GM12878 (cell line): Measurements from ENCODE around the gene CCDC186. TPM values are rescaled to one million over a fixed set of nuclear protein-coding genes. Genes with fewer than 3 reads are reported as not detected.
"Not testable (repeated sequence)": the region's sequence is repeated elsewhere in the genome, so short reads cannot be mapped to it uniquely, and the experiment has no call there.

Experiments
- ATAC-seq: fragments of 200-7000 bp; cut with Tn5 transposase; 3 replicates; pipeline ENCODE4 v1.9.1; 2020; ENCODE audit warnings: mild to moderate bottlenecking, moderate library complexity
- BruUV-seq: library from RNA; stranded (reverse); fragments of 400-500 nt; replicated peaks from 2 replicates; lab custom pipeline; 2021; lab: Mats Ljungman, UMichigan
- CTCF ChIA-PET: fragments of 300-600 bp; sonication (Branson Sonifier 250); formaldehyde crosslinking; extraction: SDS; loops from one replicate; lab custom pipeline; 2021; ENCODE audit warnings: inconsistent platforms; lab: Yijun Ruan, JAX
- POLR2A ChIA-PET: fragments of 350-600 bp; formaldehyde crosslinking; extraction: SDS; loops from one replicate; lab custom pipeline; 2021; ENCODE audit warnings: inconsistent platforms; lab: Charles Lee
- RAD21 ChIA-PET: fragments of 300-600 bp; sonication (Branson Sonifier 250); formaldehyde crosslinking; loops from one replicate; lab custom pipeline; 2023; ENCODE audit warnings: antibody characterized with exemption; ENCODE audit not compliant: unreplicated experiment; lab: Charles Lee
- SMC1A ChIA-PET: fragments of 300-600 bp; sonication (Branson Sonifier 250); formaldehyde crosslinking; loops from one replicate; lab custom pipeline; 2023; ENCODE audit not compliant: unreplicated experiment, uncharacterized antibody; lab: Charles Lee
- DNase-seq: peaks from one replicate; pipeline ENCODE4 v3.0.0-alpha.2; 2011; ENCODE audit warnings: low read depth, low spot score
- FAIRE-seq: peaks from 3 replicates; lab custom pipeline; 2011; peaks lifted over from hg19 to GRCh38; lab: Jason Lieb, UNC
- H2AFZ ChIP-seq: 2 replicates; pipeline ENCODE4 v1.6.0; 2011; ENCODE audit warnings: low read depth, low read length, control low read depth; ENCODE audit not compliant: control insufficient read depth
- H3K27ac ChIP-seq: 2 replicates; pipeline ENCODE4 v1.5.1; 2011; ENCODE audit warnings: control low read depth; ENCODE audit not compliant: control insufficient read depth, insufficient read depth
- H3K27me3 ChIP-seq, 2 experiments: replicated peaks in 1 of 2; 2 replicates each; pipeline versions ENCODE4 v1.6.0 to v1.6.1; 2011; ENCODE audit warnings: low read length in 1 of 2; ENCODE audit not compliant: control insufficient read depth in 2 of 2, insufficient read depth in 2 of 2
- H3K36me3 ChIP-seq, 2 experiments: 2 replicates each; pipeline ENCODE4 v1.5.1; 2011; ENCODE audit warnings: low read length in 1 of 2; ENCODE audit not compliant: control insufficient read depth in 2 of 2, insufficient read depth in 2 of 2
- H3K4me1 ChIP-seq: 2 replicates; pipeline ENCODE4 v1.6.1; 2011; ENCODE audit warnings: mild to moderate bottlenecking, low read length, moderate library complexity, mixed read lengths; ENCODE audit not compliant: control insufficient read depth, insufficient read depth
- H3K4me2 ChIP-seq: 2 replicates; pipeline ENCODE4 v1.6.0; 2011; ENCODE audit warnings: control low read depth; ENCODE audit not compliant: control insufficient read depth, insufficient read depth
- H3K4me3 ChIP-seq: fragments of 200-600 bp; sonication (generic); 2 replicates; pipeline ENCODE4 v1.5.1; 2016
- H3K79me2 ChIP-seq: 2 replicates; pipeline ENCODE4 v1.6.0; 2011; ENCODE audit warnings: low read length; ENCODE audit not compliant: control insufficient read depth, insufficient read depth
- H3K9ac ChIP-seq: 2 replicates; pipeline ENCODE4 v1.8.0; 2011; ENCODE audit warnings: low read length, control low read depth, mixed read lengths; ENCODE audit not compliant: control insufficient read depth, insufficient read depth
- H3K9me3 ChIP-seq: replicated peaks from 3 replicates; pipeline ENCODE4 v1.5.1; 2011; ENCODE audit warnings: mild to moderate bottlenecking, low read length; ENCODE audit not compliant: control insufficient read depth, insufficient read depth
- H4K20me1 ChIP-seq: 2 replicates; pipeline ENCODE4 v1.6.0; 2011; ENCODE audit not compliant: control insufficient read depth, insufficient read depth
- BRCA1 ChIP-seq: IDR thresholded peaks from 2 replicates; pipeline ENCODE4 v1.6.1; 2011; ENCODE audit warnings: low read depth, low read length, improper control_type of control experiment
- SMAD5 ChIP-seq: IDR thresholded peaks from 2 replicates; pipeline ENCODE4 v1.6.1; 2016; ENCODE audit warnings: antibody characterized with exemption, low read depth
- SMC3 ChIP-seq: IDR thresholded peaks from 2 replicates; pipeline ENCODE4 v1.6.1; 2011; ENCODE audit warnings: low read length, improper control_type of control experiment, borderline replicate concordance
- SREBF2 ChIP-seq: IDR thresholded peaks from 2 replicates; pipeline ENCODE4 v1.6.1; 2012; ENCODE audit warnings: mild to moderate bottlenecking, low read length
- ZNF24 ChIP-seq: fragments of 450-650 bp; IDR thresholded peaks from 2 replicates; pipeline ENCODE4 v1.6.1; 2017; ENCODE audit warnings: antibody characterized with exemption, mild to moderate bottlenecking
- WGBS: methylation state at CpG from one replicate; pipeline ENCODE4 v1.1.6; 2016; ENCODE audit warnings: low lambda C conversion rate; ENCODE audit not compliant: insufficient replicate concordance, insufficient coverage; ENCODE audit errors: missing lambda C conversion rate; 5-methylcytosine and 5-hydroxymethylcytosine counted together
- in situ Hi-C: fragments of 300-500 bp; cut with MboI; formaldehyde crosslinking; loops from 9 replicates; pipeline ENCODE4 v1.14.3; 2018; ENCODE audit warnings: mixed read lengths
- intact Hi-C: fragments of 100-400 bp; cut with micrococcal nuclease; formaldehyde crosslinking; loops from one replicate; pipeline ENCODE4 v1.14.2; 2022; ENCODE audit not compliant: unreplicated experiment
- polyA plus RNA-seq, 11 experiments: library from polyadenylated mRNA; depleted of rRNA in 4 of 11; unstranded in 6 of 11; stranded (reverse) in 5 of 11; fragments of >200 nt; fragmentation: Nextera tagmentation in 4 of 11; fragmentation: Illumina TruSeq in 1 of 11; extraction: Ambion mirVana in 4 of 11; extraction: Trizol in 1 of 11; gene quantifications; 1 replicate in 1 of 11; 2 replicates in 10 of 11; pipeline versions ENCODE4 v1.2.1 to v1.2.3, GENCODE V29; 2011 to 2016; ENCODE audit warnings: inconsistent platforms in 2 of 11, missing spikeins in 2 of 11, low read depth in 1 of 11
- total RNA-seq, 4 experiments: library from RNA; depleted of rRNA in 3 of 4; stranded (reverse); fragments of >200 nt in 3 of 4; fragmentation: Illumina TruSeq in 1 of 4; extraction: Trizol in 1 of 4; gene quantifications; 2 replicates each; pipeline versions ENCODE4 v1.2.1 to v1.2.3, GENCODE V29; 2013 to 2021

Gene CCDC186
- total and polyA plus RNA-seq, 10 of the 15 experiments (the other 5 are each of a cell fraction or from before 2014, with no cell fraction given): 3.5 to 13.1 (median 7.3) TPM

DNA sequence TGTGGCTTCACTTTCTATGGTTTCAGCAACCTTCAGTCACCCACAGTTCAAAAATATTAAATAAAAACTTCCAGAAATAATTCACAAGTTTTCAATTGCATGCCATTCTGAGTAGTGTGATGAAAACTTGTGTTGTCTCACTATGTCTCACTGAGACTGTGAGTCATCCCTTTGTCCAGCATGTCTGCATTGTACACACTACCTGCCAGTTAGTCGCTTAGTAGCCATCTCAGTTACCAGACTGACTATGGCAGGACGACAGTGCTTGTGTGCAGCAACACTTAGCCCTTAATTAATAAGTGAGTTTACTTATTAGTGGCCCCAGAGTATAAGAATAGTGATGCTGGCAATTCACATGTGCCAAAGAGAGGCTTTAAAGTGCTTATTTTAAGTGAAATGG lies 22.5 kb downstream of the CCDC186 start:
- ATAC-seq (0 out of 3 replicates have a peak, but pooled peaks have one; percentile 27), DNase-seq (no peak), FAIRE-seq (no peak)
- no peak overlapping the region for H3K4me3 ChIP-seq
- TF ChIP-seq SMC3 (no peak), ZNF24 (no peak), BRCA1 (no peak), SREBF2 (no peak), SMAD5 (no peak)
- 98% methylated on average over 2 of the region's 2 CpGs for WGBS
- ChIA-PET CTCF (no interaction called here), POLR2A (interaction anchor here (0.7 kb wide), 1 partner anchor 232 kb away, joined by 3 read pairs; no protein-coding TSS in a partner anchor), SMC1A (no interaction called here), RAD21 (no interaction called here)
- H3K27ac ChIP-seq: no peak overlapping the region
- H4K20me1 ChIP-seq: no peaks in the 10 kb centered on the region
- intact Hi-C loops (no loop called here), in situ Hi-C loops (no loop called here)
- peaks cover 0 to 8% of the 10 kb centered on the region in 2 experiments; a peak in 2 of 4 replicates for H3K36me3 ChIP-seq
- H3K9me3 ChIP-seq: no peaks in the 10 kb centered on the region
- H3K4me1 ChIP-seq: no peaks in the 10 kb centered on the region
- no peaks in the 10 kb centered on the region for H3K27me3 ChIP-seq
- H3K4me2 ChIP-seq: no peak overlapping the region
- no peaks in the 10 kb centered on the region for H3K79me2 ChIP-seq
- no TSS peak for BruUV-seq
- no peak overlapping the region for H2AFZ ChIP-seq
- H3K9ac ChIP-seq: no peak overlapping the region

DNA sequence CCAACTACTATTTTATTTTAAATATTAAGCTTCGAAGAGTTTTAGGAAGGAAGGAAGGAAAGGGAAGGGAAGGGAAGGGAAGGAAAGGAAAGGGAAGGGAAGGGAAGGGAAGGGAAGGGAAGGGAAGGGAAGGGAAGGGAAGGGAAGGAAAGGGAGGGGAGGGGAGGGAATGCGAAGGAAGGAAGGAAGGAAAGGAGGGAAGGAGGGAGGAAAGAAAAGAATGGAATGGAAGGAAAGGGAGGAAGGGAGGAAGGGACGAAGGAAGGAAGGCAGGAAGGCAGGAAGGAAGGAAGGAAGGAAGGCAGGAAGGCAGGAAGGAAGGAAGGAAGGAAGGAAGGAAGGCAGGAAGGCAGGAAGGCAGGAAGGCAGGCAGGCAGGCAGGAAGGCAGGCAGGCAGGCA lies 24.5 kb downstream of the CCDC186 start:
- H3K36me3 ChIP-seq, ATAC-seq, RAD21 ChIA-PET, H3K79me2 ChIP-seq, SMC1A ChIA-PET, H3K4me1 ChIP-seq, H2AFZ ChIP-seq, H3K9ac ChIP-seq, FAIRE-seq, H3K4me3 ChIP-seq, in situ Hi-C loops, CTCF ChIA-PET, BruUV-seq, H3K27ac ChIP-seq, H4K20me1 ChIP-seq, POLR2A ChIA-PET, DNase-seq, H3K27me3 ChIP-seq, intact Hi-C loops, H3K4me2 ChIP-seq, H3K9me3 ChIP-seq: not testable (repeated sequence)
- WGBS: 50% methylated on average over 2 of the region's 3 CpGs
